Smooth muscle cell of the coronary artery (primary cell): ENCODE results near the gene IL26. TPM values are rescaled to one million over a fixed set of nuclear protein-coding genes. Genes with fewer than 3 reads are reported as not detected.

Experiments
- total RNA-seq: library from RNA; depleted of rRNA; stranded (reverse); fragments of >200 nt; gene quantifications from 2 replicates; pipeline ENCODE4 v1.2.3, GENCODE V29; 2014; ENCODE audit warnings: low replicate concordance

IL26 gene, protein sequence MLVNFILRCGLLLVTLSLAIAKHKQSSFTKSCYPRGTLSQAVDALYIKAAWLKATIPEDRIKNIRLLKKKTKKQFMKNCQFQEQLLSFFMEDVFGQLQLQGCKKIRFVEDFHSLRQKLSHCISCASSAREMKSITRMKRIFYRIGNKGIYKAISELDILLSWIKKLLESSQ
- 0.35 TPM in 1 of 2 replicates, not detected in the other for total RNA-seq

GRCh38 chr12:68225576-68226476 is at the start of gene IL26:
IL26 (minus strand) TSS chr12:68225810; CDS start chr12:68225756, 54 bp downstream.

DNA sequence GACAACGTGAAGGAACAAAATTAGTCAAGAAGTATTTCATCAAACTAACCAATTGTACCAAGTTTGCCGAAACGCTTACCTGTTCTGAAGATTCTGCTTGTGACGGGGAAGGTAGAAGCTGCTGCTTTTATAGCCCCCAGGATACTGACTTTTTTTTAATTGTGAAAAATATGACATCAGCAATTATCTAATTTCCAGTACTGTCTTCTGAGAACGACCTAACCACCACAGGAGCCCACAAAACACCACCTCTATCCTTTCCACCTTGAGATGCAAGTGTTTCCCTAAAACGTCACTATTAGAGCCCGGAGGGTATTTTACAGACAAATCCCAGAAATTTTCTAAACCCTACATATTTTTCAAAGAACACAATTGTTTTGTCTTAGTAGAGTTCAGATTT is 27.9 kb upstream of the IL26 start, which contains the start of gene IL22:
Gene IL22 (minus strand): TSS at position 101 of the 400 bp plus-strand sequence. CDS start 156 bp downstream, outside the sequence.

DNA sequence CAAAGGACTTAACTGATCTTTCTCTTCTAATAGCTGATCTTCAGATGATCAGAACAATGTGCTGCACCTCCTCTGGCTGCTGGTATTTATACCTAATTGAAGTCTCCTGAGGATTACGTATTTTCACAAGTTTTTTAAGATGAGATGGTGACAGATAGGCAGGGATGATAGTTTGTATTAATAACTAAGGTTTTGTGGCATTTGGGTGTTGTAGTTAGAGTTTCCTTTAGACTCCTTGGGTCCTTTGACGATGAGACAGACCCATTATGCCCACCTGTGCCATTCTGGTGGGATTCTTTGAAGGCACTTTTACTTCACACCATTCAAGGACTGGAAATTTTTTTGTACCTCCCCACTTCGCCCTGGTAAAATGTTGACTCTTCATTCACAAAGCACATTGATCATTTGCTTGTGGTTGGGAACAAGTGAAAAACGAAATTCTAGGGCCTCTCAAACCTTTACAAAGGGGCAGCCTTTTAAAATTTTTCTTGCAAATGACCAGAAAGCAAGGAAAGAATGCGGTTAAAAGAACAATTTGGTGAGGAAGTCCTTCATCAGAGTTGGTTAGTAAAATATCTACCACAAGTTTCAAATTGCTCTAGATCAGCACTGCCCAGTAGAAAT is 65.8 kb downstream of the IL26 start, which contains the start of gene IFNG:
Gene IFNG (minus strand): TSS at position 60 of the 624 bp plus-strand sequence. CDS start 125 bp downstream, outside the sequence.

Other genes starting within 250 kb of the IL26 start
- gene IFNG-AS1, start 236.4 kb downstream of the IL26 start, total RNA-seq, result not detected in 2 replicates
- not detected in 2 replicates for gene IFNG, start 66.1 kb downstream of the IL26 start, total RNA-seq
- not detected in 2 replicates for gene IL22, start 27.8 kb upstream of the IL26 start, total RNA-seq
- gene MDM1, start 106.6 kb upstream of the IL26 start, total RNA-seq, result 5.6 and 9.0 TPM in 2 replicates